IMR-90 (cell line): ENCODE results near the gene HMX1.

Experiments used
- POLR2A ChIP-seq: IDR thresholded peaks from 2 replicates; pipeline ENCODE4 v1.6.1; 2012; ENCODE audit warnings: mild to moderate bottlenecking, low read depth, low read length
- TF ChIP-seq, protein P1 (sequence below): conservative IDR thresholded peaks from 2 replicates; pipeline ENCODE4 v1.5.1; 2012; ENCODE audit warnings: mild to moderate bottlenecking, low read depth, low read length, improper control_type of control experiment

- TF ChIP-seq, protein P1, sequence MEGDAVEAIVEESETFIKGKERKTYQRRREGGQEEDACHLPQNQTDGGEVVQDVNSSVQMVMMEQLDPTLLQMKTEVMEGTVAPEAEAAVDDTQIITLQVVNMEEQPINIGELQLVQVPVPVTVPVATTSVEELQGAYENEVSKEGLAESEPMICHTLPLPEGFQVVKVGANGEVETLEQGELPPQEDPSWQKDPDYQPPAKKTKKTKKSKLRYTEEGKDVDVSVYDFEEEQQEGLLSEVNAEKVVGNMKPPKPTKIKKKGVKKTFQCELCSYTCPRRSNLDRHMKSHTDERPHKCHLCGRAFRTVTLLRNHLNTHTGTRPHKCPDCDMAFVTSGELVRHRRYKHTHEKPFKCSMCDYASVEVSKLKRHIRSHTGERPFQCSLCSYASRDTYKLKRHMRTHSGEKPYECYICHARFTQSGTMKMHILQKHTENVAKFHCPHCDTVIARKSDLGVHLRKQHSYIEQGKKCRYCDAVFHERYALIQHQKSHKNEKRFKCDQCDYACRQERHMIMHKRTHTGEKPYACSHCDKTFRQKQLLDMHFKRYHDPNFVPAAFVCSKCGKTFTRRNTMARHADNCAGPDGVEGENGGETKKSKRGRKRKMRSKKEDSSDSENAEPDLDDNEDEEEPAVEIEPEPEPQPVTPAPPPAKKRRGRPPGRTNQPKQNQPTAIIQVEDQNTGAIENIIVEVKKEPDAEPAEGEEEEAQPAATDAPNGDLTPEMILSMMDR, result no peak
- no peak for TF ChIP-seq POLR2A
Measured at GRCh38 chr4:8851321-8852117, 20.1 kb downstream of the HMX1 start.
